Measurements from ENCODE around the gene LRRD1.
"Not testable (repeated sequence)": the region's sequence is repeated elsewhere in the genome, so short reads cannot be mapped to it uniquely, and the experiment has no call there.

The LRRD1 gene

DNA sequence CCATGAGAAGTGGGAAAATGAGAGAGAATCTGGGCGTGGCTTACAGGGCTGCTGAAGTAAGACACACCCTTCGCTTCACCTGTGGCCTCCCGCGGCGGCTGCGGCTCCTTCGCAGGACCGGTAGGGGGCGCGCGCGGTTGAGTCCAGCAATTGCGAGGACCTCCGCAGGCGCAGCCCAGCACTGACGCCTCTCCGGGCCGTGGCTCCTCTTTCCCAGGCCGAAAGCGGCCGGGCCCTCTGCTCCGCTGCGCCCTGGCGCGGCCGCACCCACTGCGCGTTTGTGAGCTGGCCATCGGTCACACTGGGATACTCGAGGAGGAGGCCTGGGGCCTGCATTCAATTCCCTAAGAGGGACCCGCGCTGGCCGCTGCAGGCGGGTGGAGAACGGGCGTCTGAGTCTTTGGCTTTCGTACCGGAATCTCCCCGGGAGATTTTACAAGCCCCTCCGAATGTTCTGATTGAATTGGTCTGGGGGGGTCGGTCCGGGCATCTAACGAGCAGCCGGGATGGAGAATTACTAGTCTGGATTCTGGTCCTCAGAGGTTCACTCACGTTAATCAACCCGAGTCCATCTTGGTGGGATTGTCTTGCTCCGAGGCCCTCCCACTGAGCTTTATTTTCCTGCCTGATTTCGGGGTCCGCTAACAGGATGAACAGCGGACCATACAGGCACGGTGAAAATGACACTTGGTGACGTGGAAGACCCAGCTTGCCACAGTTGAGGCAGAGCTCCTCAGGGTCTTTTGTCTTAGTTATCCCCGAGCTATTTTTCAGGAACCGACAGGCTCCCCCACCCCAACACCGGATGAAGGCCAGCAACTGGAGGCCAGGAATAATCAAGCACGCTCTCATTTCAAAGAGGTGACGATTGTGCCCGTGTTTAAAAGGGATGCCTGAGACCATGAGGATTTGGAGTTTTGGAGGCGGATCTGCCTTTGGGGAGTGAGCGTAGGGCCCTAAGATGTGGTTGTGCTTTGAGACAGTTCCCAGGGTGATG lies at the start of gene LRRD1:
Gene LRRD1 (minus strand): TSS at position 215 of the 997 bp plus-strand sequence. CDS start 13,940 bp downstream, outside the sequence.
- DNase-seq, result peak; percentile 79

DNA sequence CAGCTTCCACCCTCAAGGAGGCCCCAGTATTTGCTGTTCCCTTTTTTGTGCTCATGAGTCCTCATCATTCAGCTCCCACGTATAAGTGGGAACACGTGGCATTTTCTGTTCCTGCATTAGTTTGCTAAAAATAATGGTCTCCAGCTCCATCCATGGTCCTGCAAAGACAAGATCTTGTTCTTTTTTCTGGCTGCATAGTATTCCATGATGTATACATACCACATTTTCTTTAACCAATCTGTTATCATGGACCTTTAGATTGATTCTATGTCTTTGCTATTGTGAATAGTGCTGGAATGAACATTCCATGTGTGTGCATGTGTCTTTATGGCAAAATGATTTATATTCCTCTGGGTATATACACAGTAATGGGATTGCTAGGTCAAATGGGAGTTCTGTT lies 49.8 kb upstream of the LRRD1 start:
- DNase-seq, result no peak

DNA sequence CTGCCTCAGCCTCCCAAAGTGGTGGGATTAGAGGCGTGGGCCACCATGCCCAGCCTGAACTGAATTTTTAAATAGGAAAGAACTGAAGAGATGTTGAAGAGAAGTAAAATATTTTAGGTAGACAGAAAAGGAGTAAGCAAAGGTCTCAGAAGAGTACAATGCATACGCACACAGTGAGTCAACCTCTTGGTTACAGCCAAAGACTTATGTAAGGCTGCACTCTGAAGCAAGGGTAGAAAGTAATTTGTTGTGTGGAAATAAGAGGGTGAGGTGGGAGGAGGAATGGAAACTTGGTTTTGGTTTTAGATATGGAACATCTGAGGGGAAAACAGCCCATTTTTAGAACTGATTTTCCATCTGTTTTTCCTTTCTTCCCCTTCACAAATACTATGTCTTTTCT lies 49.2 kb upstream of the LRRD1 start:
- no peak for DNase-seq

DNA sequence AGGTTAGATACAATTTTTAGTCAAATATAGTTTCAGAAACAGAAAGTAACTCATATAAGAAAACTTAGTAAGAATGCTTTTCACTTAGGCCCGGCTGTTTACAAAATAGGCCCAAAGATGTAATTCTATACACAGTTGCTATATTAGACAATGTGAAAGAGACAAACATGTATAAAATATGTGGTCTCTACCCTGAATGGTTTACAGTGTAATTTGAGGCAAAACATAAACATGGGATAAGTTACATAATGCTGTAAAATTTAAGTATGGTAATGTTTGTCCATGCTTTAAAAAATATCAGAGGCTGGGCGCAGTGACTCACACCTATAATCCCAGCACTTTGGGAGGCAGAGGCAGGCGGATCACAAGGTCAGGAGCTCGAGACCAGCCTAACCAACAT lies 48.0 kb upstream of the LRRD1 start:
- DNase-seq, result no peak

DNA sequence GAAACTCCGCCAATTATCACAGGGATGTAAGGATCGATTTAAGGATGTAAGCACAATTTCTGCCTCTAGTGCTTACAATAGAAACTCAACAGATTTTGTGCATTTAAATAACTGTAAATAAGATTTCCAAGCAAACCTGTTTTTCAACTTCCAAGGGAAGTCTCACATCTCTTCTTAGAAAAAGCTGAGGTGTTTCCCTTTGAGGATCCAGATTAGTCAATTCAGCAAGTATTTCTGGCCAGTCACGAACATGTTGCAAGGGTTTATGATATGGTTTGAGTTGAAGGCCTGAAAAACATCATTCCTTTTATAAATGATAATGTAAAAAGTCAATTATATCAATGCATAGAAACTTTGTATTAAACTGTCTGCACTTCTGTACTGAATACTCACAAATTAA lies 42.8 kb upstream of the LRRD1 start:
- DNase-seq, result no peak

DNA sequence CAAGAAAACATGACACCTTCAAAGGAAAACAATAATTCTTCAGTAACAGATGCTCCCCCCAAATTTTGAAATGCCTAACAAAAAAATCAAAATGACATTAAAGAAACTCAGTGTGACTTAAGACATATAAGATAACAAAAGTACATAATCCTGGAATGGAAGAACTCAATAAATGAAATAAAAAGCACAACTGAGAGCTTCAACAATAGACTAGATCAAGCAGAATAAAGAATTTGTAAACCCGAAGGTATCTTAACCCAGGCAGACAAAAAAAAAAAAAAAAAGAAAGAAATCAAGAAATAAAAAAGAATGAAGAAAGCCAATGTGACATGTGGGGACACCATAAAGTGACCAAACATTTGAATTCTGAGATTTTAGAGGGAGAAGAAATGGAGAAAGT lies 27.7 kb upstream of the LRRD1 start:
- DNase-seq, result no peak

DNA sequence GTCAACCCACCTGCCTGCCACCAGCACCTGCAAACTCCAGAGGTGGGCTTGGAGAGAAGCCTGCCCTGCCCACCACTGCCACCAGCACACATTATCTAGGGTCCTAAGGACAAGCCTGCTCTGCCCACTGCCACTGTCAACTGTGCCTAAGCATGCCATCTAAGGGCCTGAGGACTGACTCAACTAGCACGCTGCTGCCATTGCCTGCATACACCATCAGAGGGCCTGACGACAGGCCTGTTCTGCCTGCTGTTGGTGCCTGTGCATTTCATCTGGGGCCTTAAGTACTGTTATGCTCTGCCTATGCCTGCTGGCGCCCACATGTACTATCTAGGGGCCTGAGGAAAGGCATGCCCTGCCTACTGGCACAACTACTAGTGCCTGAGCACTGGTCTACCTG lies 27.0 kb upstream of the LRRD1 start:
- no peak for DNase-seq

DNA sequence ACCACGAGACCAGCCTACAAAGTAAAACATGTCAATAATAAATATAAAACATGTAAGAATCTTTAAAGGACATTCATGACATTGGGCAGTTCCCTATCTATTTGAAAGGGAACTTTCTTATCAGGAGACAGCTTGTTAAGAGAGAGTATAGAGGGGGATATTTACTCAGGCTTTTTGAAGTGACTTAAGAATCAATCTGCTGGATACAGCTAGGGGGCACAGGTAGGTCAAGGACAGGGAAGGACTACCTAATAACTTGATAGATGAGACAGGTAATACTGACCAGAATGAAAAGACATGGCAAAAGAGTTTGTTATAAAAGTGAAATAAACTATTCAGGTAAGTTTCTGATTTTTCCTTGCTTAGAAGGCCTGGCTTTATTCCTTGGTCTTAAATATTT lies 21.8 kb upstream of the LRRD1 start:
- no peak for DNase-seq

DNA sequence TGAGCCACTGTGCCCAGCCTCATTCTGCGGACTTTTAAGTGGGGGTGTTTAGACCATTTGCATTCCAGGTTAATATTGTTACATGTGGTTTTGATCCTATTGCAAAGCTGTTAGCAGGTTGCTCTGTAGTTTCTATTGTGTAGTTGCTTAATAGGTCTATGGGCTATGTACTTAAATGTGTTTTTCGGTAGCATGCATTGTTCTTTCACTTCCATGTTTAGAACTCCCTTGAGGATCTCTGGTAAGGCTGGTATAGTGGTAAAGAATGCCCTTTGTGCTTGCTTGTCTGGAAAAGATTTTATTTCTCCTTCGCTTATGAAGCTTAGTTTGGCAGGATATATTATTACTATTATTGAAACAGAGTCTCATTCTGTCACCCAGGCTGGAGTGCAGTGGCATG lies 13.4 kb upstream of the LRRD1 start:
- no peak for DNase-seq

DNA sequence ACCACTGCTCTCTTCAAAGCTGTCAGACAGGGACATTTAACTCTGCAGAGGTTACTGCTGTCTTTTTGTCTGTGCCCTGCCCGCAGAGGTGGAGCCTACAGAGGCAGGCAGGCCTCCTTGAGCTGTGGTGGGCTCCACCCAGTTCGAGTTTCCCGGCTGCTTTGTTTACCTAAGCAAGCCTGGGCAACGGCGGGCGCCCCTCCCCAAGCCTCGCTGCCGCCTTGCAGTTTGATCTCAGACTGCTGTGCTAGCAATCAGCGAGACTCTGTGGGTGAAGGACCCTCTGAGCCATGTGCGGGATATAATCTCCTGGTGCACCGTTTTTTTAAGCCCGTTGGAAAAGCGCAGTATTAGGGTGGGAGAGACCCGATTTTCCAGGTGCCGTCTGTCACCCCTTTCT lies 10.3 kb upstream of the LRRD1 start:
- not testable (repeated sequence) for DNase-seq

DNA sequence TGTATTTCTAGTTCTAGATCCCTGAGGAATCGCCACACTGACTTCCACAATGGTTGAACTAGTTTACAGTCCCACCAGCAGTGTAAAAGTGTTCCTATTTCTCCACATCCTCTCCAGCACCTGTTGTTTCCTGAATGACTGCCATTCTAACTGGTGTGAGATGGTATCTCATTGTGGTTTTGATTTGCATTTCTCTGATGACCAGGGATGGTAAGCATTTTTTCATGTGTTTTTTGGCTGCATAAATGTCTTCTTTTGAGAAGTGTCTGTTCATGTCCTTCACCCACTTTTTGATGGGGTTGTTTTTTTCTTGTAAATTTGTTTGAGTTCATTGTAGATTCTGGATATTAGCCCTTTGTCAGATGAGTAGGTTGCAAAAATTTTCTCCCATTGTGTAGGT lies 5.4 kb upstream of the LRRD1 start:
- not testable (repeated sequence) for DNase-seq

DNA sequence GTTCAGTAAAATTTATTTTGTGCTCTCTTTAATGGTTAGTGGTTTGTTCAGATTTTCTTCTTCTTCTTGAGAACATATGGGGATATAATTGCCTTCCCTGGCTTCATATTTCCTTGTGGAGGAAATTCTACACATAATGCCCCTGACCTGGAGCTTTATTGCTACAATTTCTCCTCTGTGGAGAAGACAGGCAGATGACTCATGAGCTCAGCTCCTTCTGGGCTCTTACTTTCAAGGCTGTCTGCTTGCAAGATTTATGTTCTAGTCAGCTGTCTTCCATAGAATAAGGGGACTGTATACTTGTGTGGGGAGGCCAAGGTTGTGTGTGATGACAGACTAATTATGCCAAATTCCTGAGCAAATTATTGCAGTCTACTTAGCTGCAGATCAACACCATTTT lies 1.6 kb downstream of the LRRD1 start:
- DNase-seq, result no peak

DNA sequence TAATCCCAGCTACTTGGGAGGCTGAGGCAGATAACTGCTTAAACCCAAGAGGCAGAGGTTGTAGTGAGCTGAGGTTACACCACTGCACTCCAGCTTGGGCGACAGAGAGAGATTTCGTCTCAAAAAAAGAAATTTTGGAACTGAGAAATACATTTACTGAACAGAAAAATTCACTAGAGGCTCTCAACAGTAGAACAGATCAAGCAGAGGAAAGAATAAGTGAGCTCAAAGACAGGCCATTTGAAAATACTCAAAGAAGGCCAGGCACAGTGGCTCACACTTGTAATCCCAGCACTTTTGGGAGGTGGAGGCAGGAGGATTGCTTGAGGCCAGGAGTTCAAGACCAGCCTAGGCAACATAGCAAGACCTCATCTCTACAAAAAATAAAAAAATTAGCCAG lies 9.4 kb downstream of the LRRD1 start:
- DNase-seq, result not testable (repeated sequence)

DNA sequence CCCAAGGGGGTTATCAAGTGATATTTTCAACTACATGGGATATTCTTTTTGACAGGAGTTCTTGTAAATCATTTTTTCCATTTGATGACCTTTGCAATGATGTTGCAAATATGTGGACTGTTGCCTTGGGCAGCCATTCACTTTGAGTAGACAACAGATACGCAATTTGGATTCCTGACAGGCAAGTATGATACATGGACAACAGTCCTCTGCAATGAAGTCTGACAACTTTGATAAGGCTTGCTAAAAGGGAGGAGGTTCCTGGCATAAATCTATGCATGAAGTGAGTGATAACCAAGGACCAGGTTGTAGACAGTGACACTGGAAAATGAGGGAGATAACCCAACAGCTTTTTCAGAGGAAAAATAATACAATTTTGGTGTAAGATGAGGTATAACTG lies 17.7 kb downstream of the LRRD1 start:
- DNase-seq, result no peak

DNA sequence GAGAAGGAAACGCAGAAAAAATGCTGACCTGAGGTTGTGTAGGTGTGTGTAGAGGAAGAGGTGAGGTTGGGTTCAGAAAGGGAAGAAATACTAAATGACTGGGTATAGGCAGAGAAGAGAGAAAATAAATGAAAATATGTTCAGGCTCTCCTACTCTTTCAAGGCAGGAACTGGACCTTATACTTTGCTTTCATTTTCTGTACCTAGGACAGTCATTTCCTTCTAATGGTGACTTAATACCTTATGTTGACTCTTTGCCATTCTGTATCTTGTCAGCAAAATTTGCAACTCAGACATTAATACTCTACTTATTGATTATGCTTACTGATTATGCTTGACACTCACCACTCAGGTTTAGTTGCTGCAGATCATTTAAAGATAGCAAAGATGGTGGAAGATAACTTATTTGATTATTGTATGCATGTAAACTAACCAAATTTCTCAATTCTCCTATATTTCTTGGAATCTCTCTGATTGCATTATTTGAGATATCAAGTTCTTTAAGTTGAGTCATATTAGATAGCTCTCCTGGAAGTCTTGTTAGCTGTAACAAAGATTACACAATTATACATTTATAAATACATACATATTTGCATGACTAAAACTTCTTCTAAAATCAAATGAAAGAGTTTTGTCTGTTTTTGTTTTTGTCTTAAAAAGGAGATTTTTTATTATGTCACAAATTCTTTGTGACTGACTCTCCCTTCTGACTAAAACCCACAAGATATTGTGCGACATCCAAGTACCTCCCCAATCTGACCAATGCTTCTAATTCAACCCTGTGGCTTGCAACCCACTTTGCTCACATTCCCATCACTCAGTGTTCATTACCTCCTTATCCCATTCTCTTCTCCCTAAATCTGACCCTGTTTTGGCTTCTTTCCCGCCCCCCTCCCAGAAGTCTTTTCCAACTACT lies 20.0 kb downstream of the LRRD1 start:
- DNase-seq, result no peak

DNA sequence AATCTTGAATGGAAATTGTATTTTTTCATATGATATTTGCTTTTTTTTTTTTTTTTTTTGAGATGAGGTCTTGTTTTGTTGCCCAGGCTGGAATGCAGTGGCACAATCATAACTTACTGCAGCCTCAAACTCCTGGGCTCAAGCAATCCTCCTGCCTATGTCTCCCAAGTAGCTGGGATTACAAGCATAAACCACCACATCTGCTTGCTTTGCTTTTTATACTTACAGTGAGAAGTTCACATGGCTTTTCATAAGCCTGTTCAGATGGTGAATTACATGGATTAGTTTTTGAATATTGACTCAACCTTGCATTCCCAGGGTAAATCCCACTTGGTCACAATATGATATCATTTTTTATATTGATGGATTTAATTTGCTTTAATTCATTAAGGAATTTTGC lies 22.0 kb downstream of the LRRD1 start:
- no peak for DNase-seq

DNA sequence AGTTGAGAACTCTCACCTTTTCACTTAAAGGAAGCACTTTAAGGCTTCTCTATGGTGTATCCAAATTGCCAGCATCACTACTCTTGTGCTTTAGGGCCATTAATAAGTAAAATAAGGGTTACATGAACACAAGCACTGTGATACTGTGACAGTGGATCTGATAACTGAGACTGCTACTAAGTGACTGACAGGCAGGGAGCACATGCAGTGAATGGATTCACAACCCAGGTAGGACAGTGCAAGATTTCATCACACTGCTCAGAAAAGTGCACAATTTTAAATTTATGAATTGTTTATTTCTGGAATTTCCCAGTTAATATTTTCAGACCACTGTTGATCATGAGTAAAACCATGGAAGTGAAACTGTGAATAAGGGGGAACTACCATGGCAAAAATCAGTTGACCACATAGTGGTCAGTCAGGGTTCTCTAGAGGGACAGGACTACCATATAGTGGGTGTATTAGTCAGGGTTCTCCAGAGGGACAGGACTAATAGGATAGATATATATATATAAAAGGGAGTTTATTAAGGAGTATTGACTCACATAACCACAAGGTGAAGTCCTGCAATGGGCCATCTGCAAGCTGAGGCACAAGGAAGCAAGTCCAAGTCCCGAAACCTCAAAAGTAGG lies 23.7 kb downstream of the LRRD1 start:
- DNase-seq, result no peak

DNA sequence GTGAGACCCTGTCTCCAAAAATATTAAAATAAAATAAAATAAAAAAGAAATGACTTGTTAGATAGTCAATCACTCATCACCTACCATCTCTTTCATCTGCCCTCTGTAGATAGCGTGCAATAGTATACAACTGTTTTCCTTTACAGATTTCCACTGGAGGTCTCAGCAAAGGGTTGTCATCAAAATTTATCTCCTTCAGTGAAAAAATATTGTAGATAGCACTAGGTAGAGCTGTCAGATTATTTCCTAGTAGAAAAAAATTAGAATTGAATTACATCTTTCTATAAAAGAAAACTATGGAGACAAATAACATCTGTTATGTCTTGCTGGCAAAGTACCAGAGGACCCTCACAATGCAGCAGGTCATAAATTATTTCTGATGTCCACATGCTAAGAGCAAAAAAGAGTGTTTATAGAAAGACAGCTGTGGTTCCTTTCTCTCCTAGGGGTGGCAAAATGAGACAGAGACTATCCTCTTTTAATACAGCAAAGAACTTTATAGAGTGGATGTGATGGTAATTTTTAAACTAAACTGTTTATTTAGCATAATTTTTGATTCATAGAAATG lies 28.4 kb downstream of the LRRD1 start:
- DNase-seq, result no peak

DNA sequence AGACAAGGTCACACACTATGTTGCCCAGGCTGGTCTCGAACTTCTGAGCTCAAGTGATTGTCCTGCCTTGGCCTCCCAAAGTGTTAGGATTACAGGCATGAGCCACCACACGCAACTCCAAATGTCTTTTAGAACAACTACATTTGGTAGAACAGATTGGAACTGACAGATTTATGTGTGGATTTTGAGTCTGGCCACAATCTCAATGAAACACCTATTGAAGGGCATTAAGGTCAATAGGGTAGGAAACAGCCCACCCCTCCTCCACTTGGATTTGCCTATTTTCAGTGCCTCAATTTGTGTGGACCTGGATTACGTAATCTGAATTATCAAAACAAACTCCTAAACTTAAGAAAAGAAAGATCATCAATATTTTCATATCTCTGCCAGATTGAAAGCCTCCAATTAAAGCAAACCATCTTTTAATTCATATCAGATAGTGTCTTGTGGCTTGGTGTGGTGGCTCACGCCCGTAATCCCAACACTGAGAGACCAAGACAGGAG lies 29.2 kb downstream of the LRRD1 start:
- no peak for DNase-seq

DNA sequence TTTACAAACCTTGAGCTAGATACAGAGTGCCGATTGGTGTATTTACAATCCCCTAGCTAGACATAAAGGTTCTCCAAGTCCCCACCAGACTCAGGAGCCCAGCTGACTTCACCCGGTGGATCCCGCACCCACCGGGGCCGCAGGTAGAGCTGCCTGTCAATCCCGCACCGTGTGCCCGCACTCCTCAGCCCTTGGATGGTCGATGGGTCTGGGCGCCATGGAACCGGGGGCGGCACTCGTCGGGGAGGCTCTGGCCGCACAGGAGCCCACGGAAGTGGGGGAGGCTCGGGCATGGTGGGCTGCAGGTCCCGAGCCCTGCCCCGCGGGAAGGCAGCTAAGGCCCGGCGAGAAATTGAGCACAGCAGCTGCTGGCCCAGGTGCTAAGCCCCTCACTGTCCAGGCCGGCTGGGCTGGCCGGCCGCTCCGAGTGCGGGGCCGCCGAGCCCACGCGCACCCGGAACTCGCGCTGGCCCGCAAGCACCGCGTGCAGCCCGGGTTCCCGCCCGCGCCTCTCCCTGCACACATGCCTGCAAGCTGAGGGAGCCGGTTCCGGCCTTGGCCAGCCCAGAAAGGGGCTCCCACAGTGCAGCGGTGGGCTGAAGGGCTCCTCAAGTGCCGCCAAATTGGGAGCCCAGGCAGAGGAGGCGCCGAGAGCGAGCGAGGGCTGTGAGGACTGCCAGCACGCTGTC lies 35.6 kb downstream of the LRRD1 start:
- DNase-seq, result not testable (repeated sequence)

DNA sequence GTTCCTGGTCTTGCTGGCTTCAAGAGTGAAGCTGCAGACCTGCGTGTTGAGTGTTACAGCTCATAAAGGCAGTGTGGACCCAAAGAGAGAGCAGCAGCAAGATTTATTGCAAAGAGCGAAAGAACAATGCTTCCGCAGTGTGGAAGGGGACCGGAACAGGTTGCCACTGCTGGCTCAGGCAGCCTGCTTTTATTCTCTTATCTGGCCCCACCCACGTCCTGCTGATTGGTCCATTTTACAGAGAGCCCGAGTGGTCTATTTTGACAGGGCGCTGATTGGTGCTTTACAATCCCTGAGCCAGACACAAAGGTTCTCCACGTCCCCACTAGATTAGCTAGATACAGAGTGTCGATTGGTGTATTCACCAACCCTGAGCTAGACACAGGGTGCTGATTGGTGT lies 36.2 kb downstream of the LRRD1 start:
- not testable (repeated sequence) for DNase-seq

DNA sequence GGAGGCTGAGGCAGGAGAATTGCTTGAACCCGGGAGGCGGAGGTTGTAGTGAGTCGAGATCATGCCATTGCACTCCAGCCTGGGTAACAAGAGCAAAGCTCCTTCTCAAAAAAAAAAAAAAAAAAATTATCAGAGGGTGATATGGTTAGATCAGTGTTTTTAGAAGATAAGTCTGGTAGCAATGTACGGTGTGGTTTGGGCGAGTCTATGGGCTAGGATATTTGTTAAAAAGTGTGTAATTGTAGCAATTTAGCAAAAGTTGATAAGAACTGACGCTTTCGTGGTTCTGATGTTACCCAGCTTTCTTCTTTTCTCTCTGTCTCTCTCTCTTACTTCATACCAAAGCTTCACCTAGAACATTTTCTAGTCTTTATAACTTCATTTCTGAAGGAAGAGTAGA lies 37.8 kb downstream of the LRRD1 start:
- DNase-seq, result no peak

Data from activated CD4-positive, alpha-beta T cell treated with anti-CD3 and anti-CD28 coated beads for 1 hour (primary cell).